Lower leg skin (tissue), 4 donors: ENCODE results near the gene RBKS. TPM values are rescaled to one million over a fixed set of nuclear protein-coding genes. Genes with fewer than 3 reads are reported as not detected.

Experiments used
- DNase-seq, 2 donors: peaks; one replicate each; pipeline ENCODE4 v3.0.0-alpha.2; 2019; ENCODE audit warnings: low spot score in 2 of 2
- H3K4me3 ChIP-seq: fragments of 200-600 bp; sonication (generic); 2 replicates; pipeline ENCODE4 v1.5.1; 2017; ENCODE audit warnings: mild to moderate bottlenecking, low read depth; ENCODE audit not compliant: poor library complexity, severe bottlenecking
- POLR2A ChIP-seq, 2 donors: fragments of 450-650 bp; IDR thresholded peaks; one replicate each; pipeline ENCODE4 v1.6.1; 2016 to 2017; ENCODE audit warnings: antibody characterized with exemption in 2 of 2, mild to moderate bottlenecking in 1 of 2, moderate library complexity in 1 of 2
- whole genome bisulfite sequencing, 2 donors: methylation state at CpG; one replicate each; pipeline ENCODE4 v1.1.5; 2018; 5-methylcytosine and 5-hydroxymethylcytosine counted together
- intact Hi-C: fragments of 100-400 bp; cut with DNase I; formaldehyde crosslinking; loops from one replicate; pipeline ENCODE4 v1.15.0; 2023; ENCODE audit warnings: low total_unique reads
- total RNA-seq, 4 donors: library from RNA; depleted of rRNA; stranded (reverse); fragments of >200 nt; gene quantifications; one replicate each; pipeline ENCODE4 v1.1.0, GENCODE V29; 2016
- TF ChIP-seq, protein P1 (sequence below), 3 donors: fragments of 450-650 bp; IDR thresholded peaks; one replicate each; pipeline ENCODE4 v1.5.1; 2016; ENCODE audit warnings: antibody characterized with exemption in 3 of 3, mild to moderate bottlenecking in 3 of 3, moderate library complexity in 2 of 3

RBKS gene
- total RNA-seq, 4 donors from 2014 or later, result 0.95 to 2.6 (median 1.3) TPM

DNA sequence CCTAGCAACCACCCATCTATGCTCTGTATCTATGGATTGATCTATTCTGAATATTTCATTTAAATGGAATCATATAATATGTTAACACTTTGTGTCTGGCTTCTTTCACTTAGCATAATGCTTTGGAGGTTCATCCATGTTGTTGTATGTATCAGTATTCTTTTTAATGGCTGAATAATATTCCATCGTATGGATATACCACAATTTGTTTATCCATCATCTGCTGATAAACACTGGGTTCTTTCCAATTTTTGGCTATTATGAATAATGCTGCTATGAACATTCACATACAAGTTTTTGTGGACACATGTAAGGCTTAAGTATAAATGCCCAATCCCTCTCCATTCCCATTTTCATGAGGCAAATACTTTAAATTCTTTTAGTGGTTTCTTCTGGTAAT, 65.8 kb downstream of the RBKS start:
- no peak for TF ChIP-seq POLR2A (IDR thresholded peaks at IDR 0.05)
- TF ChIP-seq, protein P1, sequence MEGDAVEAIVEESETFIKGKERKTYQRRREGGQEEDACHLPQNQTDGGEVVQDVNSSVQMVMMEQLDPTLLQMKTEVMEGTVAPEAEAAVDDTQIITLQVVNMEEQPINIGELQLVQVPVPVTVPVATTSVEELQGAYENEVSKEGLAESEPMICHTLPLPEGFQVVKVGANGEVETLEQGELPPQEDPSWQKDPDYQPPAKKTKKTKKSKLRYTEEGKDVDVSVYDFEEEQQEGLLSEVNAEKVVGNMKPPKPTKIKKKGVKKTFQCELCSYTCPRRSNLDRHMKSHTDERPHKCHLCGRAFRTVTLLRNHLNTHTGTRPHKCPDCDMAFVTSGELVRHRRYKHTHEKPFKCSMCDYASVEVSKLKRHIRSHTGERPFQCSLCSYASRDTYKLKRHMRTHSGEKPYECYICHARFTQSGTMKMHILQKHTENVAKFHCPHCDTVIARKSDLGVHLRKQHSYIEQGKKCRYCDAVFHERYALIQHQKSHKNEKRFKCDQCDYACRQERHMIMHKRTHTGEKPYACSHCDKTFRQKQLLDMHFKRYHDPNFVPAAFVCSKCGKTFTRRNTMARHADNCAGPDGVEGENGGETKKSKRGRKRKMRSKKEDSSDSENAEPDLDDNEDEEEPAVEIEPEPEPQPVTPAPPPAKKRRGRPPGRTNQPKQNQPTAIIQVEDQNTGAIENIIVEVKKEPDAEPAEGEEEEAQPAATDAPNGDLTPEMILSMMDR (IDR thresholded peaks at IDR 0.05), result no peak
- intact Hi-C loops, result no loop called here
- 95 to 97% methylated on average over 1 of the region's 1 CpG for WGBS, 2 donors
- no peak overlapping the region for H3K4me3 ChIP-seq
- DNase-seq, result no peak

DNA sequence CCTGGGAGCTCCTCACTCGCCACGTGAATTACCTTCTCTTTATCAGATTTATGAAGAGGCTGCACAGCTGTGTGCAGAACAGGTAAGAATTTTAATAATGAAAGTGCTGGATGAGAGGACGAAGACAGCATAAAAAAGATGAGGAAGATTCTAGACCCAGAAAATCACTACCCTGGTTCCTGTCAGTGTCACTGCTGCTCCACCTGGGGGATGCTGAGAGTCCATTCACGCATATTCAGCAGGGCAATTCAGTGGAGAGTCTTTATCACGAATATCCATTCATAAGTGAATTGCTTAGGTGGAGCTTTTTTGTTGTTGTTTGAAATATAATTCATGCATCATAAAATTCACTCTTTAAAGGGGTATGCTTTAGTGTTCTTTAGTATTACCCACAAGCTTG, 66.6 kb downstream of the RBKS start:
- intact Hi-C loops, result no loop called here
- H3K4me3 ChIP-seq, result no peak overlapping the region
- TF ChIP-seq, protein P1 (IDR thresholded peaks at IDR 0.05), result no peak
- TF ChIP-seq POLR2A (IDR thresholded peaks at IDR 0.05), result no peak
- 80 to 93% methylated on average over 5 of the region's 5 CpGs for WGBS, 2 donors
- DNase-seq, result no peak

DNA sequence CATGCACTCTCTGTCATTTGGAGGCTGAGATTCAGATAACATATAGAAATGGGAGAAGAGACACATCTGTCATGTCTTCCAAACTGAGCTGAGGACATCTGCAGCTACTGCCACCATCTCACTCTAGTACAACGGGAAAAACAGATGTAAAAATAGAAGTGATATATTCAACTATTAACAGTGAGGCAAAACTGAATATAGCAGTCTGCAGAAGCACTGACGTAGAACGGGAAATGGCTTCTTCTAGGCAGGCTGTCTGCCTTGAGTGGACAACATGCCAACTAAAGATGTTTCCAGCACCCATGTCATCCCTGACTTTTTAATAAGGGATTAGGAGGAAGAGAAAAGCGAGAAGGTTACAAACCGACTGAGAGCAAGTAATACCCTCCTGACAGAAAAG, 67.1 kb downstream of the RBKS start:
- intact Hi-C loops, result no loop called here
- no peak overlapping the region for H3K4me3 ChIP-seq
- no peak for DNase-seq
- TF ChIP-seq POLR2A (IDR thresholded peaks at IDR 0.05), result no peak
- TF ChIP-seq, protein P1 (IDR thresholded peaks at IDR 0.05), result no peak
- WGBS, 2 donors, result 64 to 74% methylated on average over 5 of the region's 5 CpGs

DNA sequence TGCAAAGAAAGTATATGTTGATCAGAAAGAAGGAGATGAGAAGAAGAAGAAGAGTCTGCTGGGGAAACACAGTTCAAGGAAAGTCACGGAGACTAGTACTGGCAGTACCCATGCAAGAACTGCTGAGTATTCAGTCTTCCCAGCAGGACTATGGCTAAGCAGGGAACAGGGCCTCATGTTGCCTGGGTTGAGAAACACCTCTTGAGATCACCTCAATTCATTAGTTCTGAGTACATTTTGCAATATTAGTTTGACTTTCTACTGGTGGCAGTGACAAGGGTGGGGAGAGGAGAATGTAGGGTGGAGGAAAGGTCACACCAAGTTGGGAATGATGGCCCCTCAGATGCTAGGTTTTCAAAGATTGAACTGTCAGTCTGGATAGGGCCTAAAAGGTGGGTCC, 68.1 kb downstream of the RBKS start:
- H3K4me3 ChIP-seq, result no peak overlapping the region
- TF ChIP-seq, protein P1 (IDR thresholded peaks at IDR 0.05), result no peak
- DNase-seq, result no peak
- 96% methylated on average over 1 of the region's 1 CpG for WGBS, 2 donors
- intact Hi-C loops, result no loop called here

DNA sequence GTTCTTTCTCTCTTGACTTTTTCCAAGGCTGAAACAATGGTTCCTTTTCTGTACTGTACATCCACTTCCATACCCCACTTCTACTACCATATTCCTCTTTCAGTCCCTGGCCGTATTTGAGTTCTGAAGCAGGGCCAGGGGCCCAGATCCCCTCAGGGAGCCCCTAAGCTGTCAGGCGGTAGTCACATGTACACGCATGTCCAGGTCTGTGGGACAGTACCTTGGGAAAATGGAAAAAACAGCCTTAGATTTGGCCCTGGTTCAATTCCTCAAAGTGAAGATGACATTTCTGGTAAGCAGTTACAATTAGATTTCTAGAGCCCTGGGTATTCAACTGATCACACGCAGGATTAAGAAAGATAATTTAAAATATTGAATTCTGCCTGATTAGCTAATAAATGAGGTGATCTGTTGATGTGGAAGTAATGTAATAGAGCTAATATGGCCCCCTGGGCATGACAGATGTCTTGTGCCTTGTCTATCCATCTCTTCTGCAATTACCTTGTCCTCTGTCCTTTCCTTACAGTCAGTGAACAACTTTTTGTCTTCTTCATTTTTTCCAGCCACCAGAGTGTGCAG, 74.2 kb downstream of the RBKS start:
- H3K4me3 ChIP-seq, result no peak overlapping the region
- WGBS, 2 donors, result 92 to 93% methylated on average over 4 of the region's 4 CpGs
- DNase-seq, result no peak
- TF ChIP-seq, protein P1 (IDR thresholded peaks at IDR 0.05), result no peak
- no peak for TF ChIP-seq POLR2A (IDR thresholded peaks at IDR 0.05)
- intact Hi-C loops, result no loop called here

DNA sequence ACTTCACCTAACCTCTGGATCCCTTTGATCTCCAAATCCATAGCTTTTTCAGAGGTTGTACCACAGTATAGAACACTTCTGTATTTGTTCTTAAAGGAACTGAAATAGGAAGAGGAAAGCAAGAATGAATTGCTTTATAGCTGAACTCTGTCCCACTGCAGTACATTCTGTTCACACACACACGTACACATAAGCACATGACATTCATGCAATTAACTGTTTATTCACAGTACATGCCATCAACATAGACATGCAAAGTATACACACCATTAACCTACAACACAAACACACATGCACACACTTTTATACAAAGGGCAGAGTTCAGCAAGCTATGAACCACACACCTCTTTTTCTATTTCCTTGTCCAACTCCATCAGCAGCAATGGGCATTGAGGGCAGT, 75.4 kb downstream of the RBKS start:
- intact Hi-C loops, result no loop called here
- no peak overlapping the region for H3K4me3 ChIP-seq
- TF ChIP-seq, protein P1 (IDR thresholded peaks at IDR 0.05), result no peak
- no peak for TF ChIP-seq POLR2A (IDR thresholded peaks at IDR 0.05)
- no peak for DNase-seq
- WGBS, 2 donors, result 50 to 53% methylated on average over 1 of the region's 1 CpG
